K562 (cell line): Measurements from ENCODE around the gene KLK15. TPM values are rescaled to one million over a fixed set of nuclear protein-coding genes. Genes with fewer than 3 reads are reported as not detected.

Experiments used
- ATAC-seq: fragments of 200-7000 bp; cut with Tn5 transposase; 3 replicates; pipeline ENCODE4 v1.9.1; 2020; ENCODE audit warnings: moderate library complexity
- BruUV-seq: library from RNA; stranded (reverse); fragments of 400-500 nt; replicated peaks from 2 replicates; lab custom pipeline; 2021; lab: Mats Ljungman, UMichigan
- CTCF ChIA-PET: fragments of 300-600 bp; formaldehyde crosslinking; extraction: SDS; loops from one replicate; lab custom pipeline; 2021; ENCODE audit warnings: low intra/inter-chr PET ratio; lab: Yijun Ruan, JAX
- POLR2A ChIA-PET: fragments of 300-600, 350-650 bp; sonication (Branson Sonifier 250); formaldehyde crosslinking; extraction: SDS; loops from one replicate; lab custom pipeline; 2021; ENCODE audit warnings: antibody characterized with exemption, inconsistent platforms; lab: Yijun Ruan, JAX
- DNase-seq, 4 experiments: peaks; one replicate each; pipeline versions ENCODE4 v3.0.0 to v3.0.0-alpha.2; 2011 to 2018; ENCODE audit warnings: low spot score in 3 of 4, mixed read lengths in 3 of 4; ENCODE audit errors: extremely low read depth in 1 of 4
- FAIRE-seq: peaks from 2 replicates; lab custom pipeline; 2011; peaks lifted over from hg19 to GRCh38; lab: Jason Lieb, UNC
- H2AFZ ChIP-seq: 2 replicates; pipeline ENCODE4 v1.6.0; 2011; ENCODE audit warnings: low read depth, low read length, control low read depth, inconsistent platforms
- H3K27ac ChIP-seq: fragments of 200-600 bp; 3 replicates; pipeline ENCODE4 v1.8.0; 2011; ENCODE audit warnings: low read depth, mild to moderate bottlenecking, control low read depth, inconsistent platforms, low read length, moderate library complexity, mixed read lengths; ENCODE audit errors: extremely low read depth
- H3K27me3 ChIP-seq, 2 experiments: fragments of 300-600 bp in 1 of 2; 2 replicates in 1 of 2; 3 replicates in 1 of 2; pipeline versions ENCODE4 v1.6.0 to v1.8.0; 2011; ENCODE audit warnings: inconsistent platforms in 2 of 2, low read length in 2 of 2, mild to moderate bottlenecking in 1 of 2, mixed read lengths in 1 of 2, moderate library complexity in 1 of 2; ENCODE audit not compliant: control insufficient read depth in 2 of 2, insufficient read depth in 2 of 2
- H3K36me3 ChIP-seq: fragments of 300-600 bp; 3 replicates; pipeline ENCODE4 v1.8.0; 2011; ENCODE audit warnings: mild to moderate bottlenecking, low read length, inconsistent platforms; ENCODE audit not compliant: control insufficient read depth, insufficient read depth
- H3K4me1 ChIP-seq, 2 experiments: fragments of 200-600 bp in 1 of 2; replicated peaks in 1 of 2; 2 replicates in 1 of 2; 3 replicates in 1 of 2; pipeline versions ENCODE4 v1.5.1 to v1.8.0; 2011; ENCODE audit warnings: inconsistent platforms in 2 of 2, low read length in 2 of 2, mild to moderate bottlenecking in 1 of 2, mixed read lengths in 1 of 2, moderate library complexity in 1 of 2; ENCODE audit not compliant: control insufficient read depth in 2 of 2, insufficient read depth in 2 of 2
- H3K4me2 ChIP-seq: 2 replicates; pipeline ENCODE4 v1.6.1; 2011; ENCODE audit warnings: low read length, control low read depth, inconsistent platforms, mixed read lengths; ENCODE audit not compliant: insufficient read depth
- H3K4me3 ChIP-seq: fragments of 200-600 bp; sonication (generic), shearing (Covaris generic); 2 replicates; pipeline ENCODE4 v1.5.1; 2016; ENCODE audit warnings: control low read depth, inconsistent platforms
- H3K79me2 ChIP-seq: fragments of 200-600 bp; 3 replicates; pipeline ENCODE4 v1.8.0; 2011; ENCODE audit warnings: low read length, inconsistent platforms; ENCODE audit not compliant: control insufficient read depth, insufficient read depth
- H3K9ac ChIP-seq, 2 experiments: 2 replicates each; pipeline versions ENCODE4 v1.6.0 to v1.6.1; 2011; ENCODE audit warnings: low read depth in 2 of 2, low read length in 2 of 2, control low read depth in 1 of 2, inconsistent platforms in 1 of 2, mild to moderate bottlenecking in 1 of 2, mixed read lengths in 1 of 2; ENCODE audit not compliant: insufficient read depth in 1 of 2
- H3K9me1 ChIP-seq: one replicate; pipeline ENCODE4 v1.6.0; 2011; ENCODE audit warnings: inconsistent platforms, mild to moderate bottlenecking, low read length, moderate library complexity; ENCODE audit not compliant: control insufficient read depth, insufficient read depth
- H3K9me3 ChIP-seq: replicated peaks from 2 replicates; pipeline ENCODE4 v1.5.1; 2011; ENCODE audit warnings: low read depth, low read length, inconsistent platforms; ENCODE audit not compliant: control insufficient read depth, insufficient read depth
- H4K20me1 ChIP-seq: replicated peaks from 2 replicates; pipeline ENCODE4 v1.6.1; 2011; ENCODE audit warnings: low read length, inconsistent platforms, mixed read lengths; ENCODE audit not compliant: control insufficient read depth, insufficient read depth
- ATF4 ChIP-seq: fragments of 450-650 bp; formaldehyde crosslinking; IDR thresholded peaks from 2 replicates; pipeline ENCODE4 v1.4.0; 2022; ENCODE audit warnings: mild to moderate bottlenecking, moderate library complexity
- BCOR ChIP-seq: fragments of 450-650 bp; IDR thresholded peaks from 2 replicates; pipeline ENCODE4 v1.6.1; 2016
- CBX1 ChIP-seq: sonication (generic); IDR thresholded peaks from 2 replicates; pipeline ENCODE4 v1.6.1; 2016; ENCODE audit warnings: antibody characterized with exemption, low read depth, mild to moderate bottlenecking
- CEBPB ChIP-seq: fragments of 450-650 bp; IDR thresholded peaks from 2 replicates; pipeline ENCODE4 v1.6.1; 2016; ENCODE audit warnings: missing genetic modification characterization, missing compliant biosample characterization
- CEBPG ChIP-seq, 3 experiments: fragments of 200-800 bp in 1 of 3; sonication (Bioruptor generic) in 1 of 3; sonication (generic) in 1 of 3; formaldehyde crosslinking in 1 of 3; IDR thresholded peaks in 2 of 3; conservative IDR thresholded peaks in 1 of 3; 2 replicates each; pipeline versions ENCODE4 v1.6.1 to v1.8.0; 2016 to 2022; ENCODE audit warnings: missing compliant biosample characterization in 2 of 3, missing genetic modification characterization in 2 of 3, mild to moderate bottlenecking in 1 of 3, missing genetic modification reagents in 1 of 3
- CTBP1 ChIP-seq: fragments of 450-650 bp; IDR thresholded peaks from 2 replicates; pipeline ENCODE4 v1.6.1; 2016; ENCODE audit warnings: borderline replicate concordance
- ETV1 ChIP-seq: fragments of 450-650 bp; conservative IDR thresholded peaks from 2 replicates; pipeline ENCODE4 v1.6.1; 2016; ENCODE audit warnings: missing genetic modification characterization, control low read depth, low read depth, missing compliant biosample characterization
- KDM1A ChIP-seq, 2 experiments: fragments of 450-650 bp; IDR thresholded peaks; 2 replicates each; pipeline ENCODE4 v1.6.1; 2016; ENCODE audit warnings: mild to moderate bottlenecking in 2 of 2
- MYBL2 ChIP-seq, 2 experiments: fragments of 450-650 bp in 1 of 2; sonication (generic) in 1 of 2; formaldehyde crosslinking in 1 of 2; IDR thresholded peaks; 2 replicates each; pipeline versions ENCODE4 v1.6.1 to v1.8.1; 2017 to 2022; ENCODE audit warnings: borderline replicate concordance in 1 of 2, inconsistent platforms in 1 of 2, low read depth in 1 of 2, mild to moderate bottlenecking in 1 of 2, missing genetic modification reagents in 1 of 2, moderate library complexity in 1 of 2
- SMARCC2 ChIP-seq: fragments of 450-650 bp; IDR thresholded peaks from 2 replicates; pipeline ENCODE4 v1.6.1; 2017; ENCODE audit warnings: antibody characterized with exemption, moderate library complexity, mild to moderate bottlenecking, low read depth
- ZNF384 ChIP-seq: IDR thresholded peaks from 2 replicates; pipeline ENCODE4 v1.6.1; 2012; ENCODE audit warnings: low read depth, low read length, improper control_type of control experiment
- WGBS: fragments of 100-300 bp; shearing (Covaris generic); methylation state at CpG from one replicate; pipeline ENCODE4 v1.1.6; 2016; ENCODE audit warnings: low coverage, mixed read lengths; ENCODE audit not compliant: insufficient coverage; ENCODE audit errors: missing lambda C conversion rate; 5-methylcytosine and 5-hydroxymethylcytosine counted together
- in situ Hi-C: fragments of 300-500 bp; cut with MboI; formaldehyde crosslinking; loops from 4 replicates; pipeline ENCODE4 v1.15.0; 2018; ENCODE audit warnings: inconsistent platforms, mixed read lengths
- intact Hi-C: fragments of 100-400 bp; cut with micrococcal nuclease; formaldehyde crosslinking; loops from 2 replicates; pipeline ENCODE4 v1.14.2; 2022
- polyA plus RNA-seq, 8 experiments: library from polyadenylated mRNA; depleted of rRNA in 4 of 8; stranded (reverse) in 5 of 8; unstranded in 3 of 8; fragments of >200 nt; fragmentation: Nextera tagmentation in 2 of 8; fragmentation: Illumina TruSeq in 1 of 8; extraction: Ambion mirVana in 2 of 8; extraction: Trizol in 1 of 8; gene quantifications; 2 replicates each; pipeline versions ENCODE4 v1.2.1 to v1.2.3, GENCODE V29; 2011 to 2014; ENCODE audit warnings: inconsistent platforms in 1 of 8, missing spikeins in 1 of 8
- total RNA-seq, 7 experiments: library from RNA; depleted of rRNA in 6 of 7; stranded (reverse); fragments of >200 nt in 6 of 7; fragmentation: Illumina TruSeq in 2 of 7; extraction: Trizol in 2 of 7; gene quantifications; 2 replicates each; pipeline versions ENCODE4 v1.2.1 to v1.2.3, GENCODE V29; 2011 to 2021; ENCODE audit warnings: low replicate concordance in 1 of 7
- TF ChIP-seq, protein P1 (sequence below): fragments of 450-650 bp; IDR thresholded peaks from 2 replicates; pipeline ENCODE4 v1.6.1; 2016
- TF ChIP-seq, protein P2 (sequence below), 2 experiments: fragments of 450-650 bp in 1 of 2; sonication (generic) in 1 of 2; formaldehyde crosslinking in 1 of 2; IDR thresholded peaks in 1 of 2; conservative IDR thresholded peaks in 1 of 2; 2 replicates each; pipeline versions ENCODE4 v1.6.1 to v1.8.1; 2016 to 2023; ENCODE audit warnings: mild to moderate bottlenecking in 2 of 2, moderate library complexity in 2 of 2, inconsistent platforms in 1 of 2, missing genetic modification reagents in 1 of 2

The KLK15 gene
- total and polyA plus RNA-seq, 9 of the 15 experiments (the other 6 are each of a cell fraction or from before 2014, with no cell fraction given) = not detected

GRCh38 chr19:50792272-50793250 is 40.8 kb downstream of the KLK15 start:
- in situ Hi-C loops = loop anchor here (5.0 kb wide), 2 partner anchors 80 to 125 kb away; partner anchors contain the start of gene KLK2
- Histone ChIP-seq H3K79me2 (no peaks in the 10 kb centered on the region), H3K9me3 (no peaks in the 10 kb centered on the region), H3K27ac (no peak overlapping the region), H3K4me3 (no peak overlapping the region), H3K9me1 (peaks cover 8% of the 10 kb centered on the region), H3K9ac (peak overlapping the region in 1 of 2 experiments; percentile 12; a peak in 1 of 4 replicates), H3K36me3 (peaks cover 21% of the 10 kb centered on the region; the same call in 2 of the 3 replicates), H3K4me2 (no peak overlapping the region), H3K27me3 (no peaks in the 10 kb centered on the region), H4K20me1 (peaks cover 25% of the 10 kb centered on the region), H3K4me1 (peaks cover 7 to 45% of the 10 kb centered on the region in 2 experiments; a peak in 4 of 5 replicates), H2AFZ (no peak overlapping the region)
- intact Hi-C loops = no loop called here
- CTCF ChIA-PET = no interaction called here
- TF ChIP-seq, protein P1, sequence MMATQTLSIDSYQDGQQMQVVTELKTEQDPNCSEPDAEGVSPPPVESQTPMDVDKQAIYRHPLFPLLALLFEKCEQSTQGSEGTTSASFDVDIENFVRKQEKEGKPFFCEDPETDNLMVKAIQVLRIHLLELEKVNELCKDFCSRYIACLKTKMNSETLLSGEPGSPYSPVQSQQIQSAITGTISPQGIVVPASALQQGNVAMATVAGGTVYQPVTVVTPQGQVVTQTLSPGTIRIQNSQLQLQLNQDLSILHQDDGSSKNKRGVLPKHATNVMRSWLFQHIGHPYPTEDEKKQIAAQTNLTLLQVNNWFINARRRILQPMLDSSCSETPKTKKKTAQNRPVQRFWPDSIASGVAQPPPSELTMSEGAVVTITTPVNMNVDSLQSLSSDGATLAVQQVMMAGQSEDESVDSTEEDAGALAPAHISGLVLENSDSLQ = no peak
- TF ChIP-seq CEBPG (CRISPR knock-in tag; IDR thresholded peaks at IDR 0.05) (peak; percentile 59; the same call in 1 of the 2 replicates), CEBPG (tag; conservative IDR thresholded peaks at IDR 0.05 in 1 of 2, IDR thresholded peaks at IDR 0.05 in 1 of 2) (no peak; a peak in 1 of 4 replicates), MYBL2 (IDR thresholded peaks at IDR 0.05; ENCODE audit: low read depth) (no peak), MYBL2 (CRISPR knock-in tag; IDR thresholded peaks at IDR 0.05; ENCODE audit: borderline replicate concordance) (no peak), CTBP1 (no peak), BCOR (peak; percentile 72), KDM1A (IDR thresholded peaks at IDR 0.05) (0 out of 4 replicates have a peak, but pooled peaks of 1 of the 2 experiments have one; percentile 28), CEBPB (tag) (peak; percentile 31; the same call in 1 of the 2 replicates), SMARCC2 (no peak), CBX1 (peak; percentile 32; the same call in 1 of the 2 replicates), ZNF384 (0 out of 2 replicates have a peak, but pooled peaks have one; percentile 48), ETV1 (tag) (no peak), ATF4 (CRISPR knock-in tag) (no peak)
- TF ChIP-seq, protein P2, sequence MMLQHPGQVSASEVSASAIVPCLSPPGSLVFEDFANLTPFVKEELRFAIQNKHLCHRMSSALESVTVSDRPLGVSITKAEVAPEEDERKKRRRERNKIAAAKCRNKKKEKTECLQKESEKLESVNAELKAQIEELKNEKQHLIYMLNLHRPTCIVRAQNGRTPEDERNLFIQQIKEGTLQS (IDR thresholded peaks at IDR 0.05) = peak; percentile 19; the same call in 1 of the 2 replicates
- TF ChIP-seq, protein P2 (CRISPR knock-in tag; conservative IDR thresholded peaks at IDR 0.05) = no peak
- POLR2A ChIA-PET = interaction anchor here (0.6 to 2.6 kb wide), 12 partner anchors 8 to 422 kb away, joined by 3 to 13 read pairs (median 4); partner anchors contain the start of gene KLK4
- no peak for ATAC-seq
- no peak for DNase-seq
- BruUV-seq = no TSS peak
- FAIRE-seq = no peak
- 62% methylated on average over 9 of the region's 13 CpGs for WGBS
